Measurements from ENCODE around the gene SPSB2.
"Not testable (repeated sequence)": the region's sequence is repeated elsewhere in the genome, so short reads cannot be mapped to it uniquely, and the experiment has no call there.

SPSB2 gene

GRCh38 chr12:6873094-6874014 is at the start of gene SPSB2:
Gene SPSB2 (minus strand): TSS chr12:6873303. CDS start chr12:6872901, 402 bp downstream.
- DNase-seq = peak; percentile 99

- peak; percentile 47 for DNase-seq
These were observed 49.2 kb upstream of the SPSB2 start for GRCh38 chr12:6921996-6922946.

DNA sequence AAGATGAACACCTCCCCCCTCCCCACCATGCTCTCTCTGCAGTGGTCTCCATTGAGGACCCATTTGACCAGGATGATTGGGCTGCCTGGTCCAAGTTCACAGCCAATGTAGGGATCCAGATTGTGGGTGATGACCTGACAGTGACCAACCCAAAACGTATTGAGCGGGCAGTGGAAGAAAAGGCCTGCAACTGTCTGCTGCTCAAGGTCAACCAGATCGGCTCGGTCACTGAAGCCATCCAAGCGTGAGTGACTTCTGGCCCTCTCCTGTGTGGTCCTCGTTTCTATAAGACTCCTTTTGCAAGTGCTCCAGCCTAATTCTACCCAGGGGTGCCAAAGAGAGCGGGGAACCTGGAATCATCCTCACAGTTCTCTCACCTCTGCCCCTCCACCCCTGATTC is 48.4 kb upstream of the SPSB2 start:
- DNase-seq = no peak

DNA sequence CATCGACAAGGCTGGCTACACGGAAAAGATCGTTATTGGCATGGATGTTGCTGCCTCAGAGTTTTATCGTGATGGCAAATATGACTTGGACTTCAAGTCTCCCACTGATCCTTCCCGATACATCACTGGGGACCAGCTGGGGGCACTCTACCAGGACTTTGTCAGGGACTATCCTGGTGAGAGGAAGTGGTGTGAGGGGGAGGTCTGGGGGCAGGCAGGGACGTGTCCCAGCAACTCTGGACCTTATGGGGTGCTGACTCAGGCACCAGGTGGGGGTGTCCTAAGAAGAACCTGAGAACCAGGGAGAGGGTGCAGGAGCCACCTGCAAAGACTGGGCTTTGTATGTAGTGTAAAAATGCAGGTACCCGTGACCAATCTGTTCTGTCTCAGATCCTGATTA is 46.5 kb upstream of the SPSB2 start:
- no peak for DNase-seq

- no peak for DNase-seq
These were observed 44.6 kb upstream of the SPSB2 start for GRCh38 chr12:6917491-6918231.

DNA sequence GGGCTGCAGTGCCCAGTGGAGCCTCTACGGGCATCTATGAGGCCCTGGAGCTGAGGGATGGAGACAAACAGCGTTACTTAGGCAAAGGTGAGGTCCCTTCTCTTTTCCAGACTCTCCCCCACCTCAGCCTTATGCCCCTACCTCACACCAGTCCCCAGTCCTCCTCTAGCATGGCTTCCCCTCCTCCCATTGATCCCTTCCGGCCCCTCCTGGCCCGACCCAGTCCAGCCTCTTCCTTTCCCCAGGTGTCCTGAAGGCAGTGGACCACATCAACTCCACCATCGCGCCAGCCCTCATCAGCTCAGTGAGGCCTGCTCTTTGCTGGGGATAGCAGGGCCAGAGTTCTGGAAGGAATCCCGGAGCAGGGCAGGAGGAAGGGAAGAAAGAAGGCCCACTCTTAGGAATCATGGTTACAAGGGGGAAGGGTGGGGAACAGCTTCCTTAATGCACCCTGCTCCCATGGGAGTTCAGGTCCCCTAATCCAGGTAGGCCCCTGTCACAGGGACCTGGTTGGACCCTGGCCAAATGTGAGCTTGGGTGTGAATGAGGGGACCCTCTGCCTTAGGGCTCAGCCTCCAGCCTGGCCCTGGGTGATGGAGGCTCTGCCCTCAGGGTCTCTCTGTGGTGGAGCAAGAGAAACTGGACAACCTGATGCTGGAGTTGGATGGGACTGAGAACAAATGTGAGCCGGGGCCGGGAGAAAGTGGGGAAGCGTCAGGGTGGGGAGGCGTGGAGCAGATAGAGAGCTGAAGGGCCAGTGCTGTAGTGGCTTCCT is 43.5 kb upstream of the SPSB2 start:
- no peak for DNase-seq

DNA sequence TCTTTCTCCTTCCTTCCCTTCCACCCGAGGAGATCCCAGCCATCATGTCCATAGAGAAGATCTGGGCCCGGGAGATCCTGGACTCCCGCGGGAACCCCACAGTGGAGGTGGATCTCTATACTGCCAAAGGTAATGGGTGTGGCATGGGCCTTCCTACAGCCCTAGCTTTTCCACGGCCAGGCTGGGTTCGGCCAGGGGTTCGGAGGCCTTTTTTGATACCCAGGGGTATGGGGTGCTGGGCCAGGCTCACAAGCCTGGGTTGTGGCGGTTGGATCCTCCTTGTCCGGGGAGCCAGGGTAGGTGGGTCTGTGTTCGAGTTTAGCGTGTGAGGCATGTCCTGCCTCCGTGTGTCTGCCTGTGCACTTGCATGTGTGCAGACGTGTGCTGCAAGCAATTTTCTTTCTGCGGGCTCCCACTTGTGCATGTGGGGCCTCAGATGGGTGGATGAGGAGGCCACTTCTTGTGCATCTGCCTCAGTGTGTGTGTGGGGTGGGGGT is 42.7 kb upstream of the SPSB2 start:
- DNase-seq = no peak

DNA sequence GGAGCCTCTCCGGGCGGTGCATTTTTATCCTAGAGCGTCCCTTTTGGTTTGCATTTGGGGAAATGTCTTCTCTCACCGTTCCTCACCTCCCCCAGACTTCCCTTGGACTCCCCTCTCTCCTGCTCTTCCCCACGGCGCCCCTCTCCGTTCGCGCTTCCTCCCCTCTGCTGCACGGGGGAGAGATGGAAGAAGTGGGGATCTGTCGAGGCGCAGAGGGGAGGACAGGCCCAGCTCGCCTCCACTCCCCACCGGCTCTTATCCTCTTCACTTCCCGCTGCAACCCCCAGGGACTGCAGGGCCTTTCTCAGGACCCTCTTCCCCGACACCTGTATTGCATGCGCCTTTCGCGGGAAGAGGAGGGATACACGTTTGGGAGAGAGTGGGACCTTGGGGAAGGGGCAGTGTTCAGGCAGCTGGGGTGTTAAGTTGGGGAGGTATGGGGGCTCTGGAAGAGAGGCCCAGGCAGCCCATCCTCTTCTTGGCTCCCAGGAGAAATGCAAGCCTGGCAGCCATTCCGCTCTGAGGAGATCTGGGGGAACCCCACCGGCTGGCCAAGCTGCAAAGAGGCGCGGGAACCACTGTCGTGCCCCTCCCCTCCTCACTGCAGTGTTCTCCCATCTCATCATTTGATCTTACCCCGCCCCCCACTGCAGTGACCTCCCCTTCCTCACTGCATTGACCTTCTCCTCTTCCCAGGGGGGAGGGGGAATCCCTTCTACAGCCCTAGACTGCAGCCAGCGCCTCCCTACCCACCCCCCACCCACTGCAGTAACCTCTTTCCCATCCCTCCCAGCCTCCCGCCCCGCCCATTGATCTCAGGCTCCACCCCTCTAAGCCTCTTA is 42.1 kb upstream of the SPSB2 start:
- no peak for DNase-seq

GRCh38 chr12:6914246-6914946 is 41.3 kb upstream of the SPSB2 start, which contains the start of gene ENO2:
Gene ENO2 (plus strand): TSS chr12:6914580. CDS start chr12:6915833, 1,253 bp downstream.
- DNase-seq = peak; percentile 72

- no peak for DNase-seq
These were observed 39.2 kb upstream of the SPSB2 start for GRCh38 chr12:6912164-6912935.

DNA sequence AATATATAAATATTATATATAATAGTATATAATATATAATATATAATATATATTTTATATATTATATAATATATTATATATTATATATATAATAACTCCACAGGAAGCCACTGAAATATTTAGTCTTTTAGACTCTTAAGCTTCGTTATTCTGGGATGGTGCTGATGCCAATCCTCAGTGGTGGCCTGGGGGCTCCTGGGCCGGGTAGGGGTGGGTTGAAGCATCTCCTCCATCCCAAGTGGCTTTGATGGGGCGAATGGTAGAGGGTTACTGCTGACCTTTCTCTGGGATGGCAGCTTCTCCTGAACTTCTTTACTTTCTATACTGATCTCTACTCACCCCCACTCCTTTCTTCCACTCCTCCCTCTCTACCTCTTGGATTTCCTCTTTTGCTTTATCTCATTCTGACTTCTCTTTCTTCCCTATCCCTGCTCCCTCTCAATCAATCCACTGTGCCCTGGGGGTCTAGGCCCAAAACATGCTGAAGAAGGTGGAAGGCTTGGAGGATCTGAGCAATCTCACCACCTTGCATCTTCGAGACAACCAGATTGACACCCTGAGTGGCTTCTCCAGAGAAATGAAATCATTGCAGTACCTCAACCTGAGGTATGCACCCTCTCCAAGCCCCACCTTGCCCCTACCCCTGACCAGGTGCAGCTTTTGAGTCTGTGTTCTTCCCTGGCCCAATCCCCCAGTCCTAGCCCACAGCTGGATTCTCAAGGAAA is 36.5 kb upstream of the SPSB2 start:
- DNase-seq = no peak

GRCh38 chr12:6908141-6908540 is 35.0 kb upstream of the SPSB2 start:
- DNase-seq = not testable (repeated sequence)

- DNase-seq = no peak
These were observed 32.4 kb upstream of the SPSB2 start for GRCh38 chr12:6905414-6906040.

GRCh38 chr12:6904280-6905276 is 31.5 kb upstream of the SPSB2 start, which contains the start of gene LRRC23:
Gene LRRC23 (plus strand): TSS chr12:6904822. CDS start chr12:6905634, 812 bp downstream.
- DNase-seq = peak; percentile 97

DNA sequence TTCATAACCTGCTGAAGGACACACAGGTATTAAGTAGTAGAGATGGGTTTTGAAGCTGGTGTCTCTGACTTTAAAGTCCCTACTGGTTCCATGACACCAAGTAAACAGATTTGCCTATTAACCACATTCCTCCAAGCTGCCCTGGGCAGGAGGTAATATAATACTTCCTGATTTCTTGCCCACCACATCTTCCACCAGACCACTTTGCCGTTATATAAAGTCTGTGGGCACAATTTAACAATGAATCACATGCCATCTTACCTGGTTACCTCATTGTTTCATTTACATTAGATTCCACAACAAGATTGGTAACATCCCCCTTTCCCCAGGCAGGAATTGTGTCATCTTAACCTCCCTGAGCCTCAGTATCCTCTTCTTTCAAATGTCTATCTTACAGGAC is 30.6 kb upstream of the SPSB2 start:
- no peak for DNase-seq

- DNase-seq = no peak
These were observed 29.3 kb upstream of the SPSB2 start for GRCh38 chr12:6902448-6902847.
